H1 (cell line): ENCODE data around the gene KCNJ9. TPM values are rescaled to one million over a fixed set of nuclear protein-coding genes. Genes with fewer than 3 reads are reported as not detected.

Source experiments
- NRF1 ChIP-seq: IDR thresholded peaks from 2 replicates; pipeline ENCODE4 v1.6.1; 2011; ENCODE audit warnings: mild to moderate bottlenecking, low read depth, low read length, improper control_type of control experiment
- SP1 ChIP-seq: IDR thresholded peaks from 2 replicates; pipeline ENCODE4 v1.6.1; 2011; ENCODE audit warnings: low read depth, low read length
- polyA plus RNA-seq, 7 experiments: library from polyadenylated mRNA; depleted of rRNA in 3 of 7; stranded (reverse) in 5 of 7; unstranded in 2 of 7; fragments of >200 nt in 5 of 7; fragments of 200-250 nt in 2 of 7; gene quantifications; 1 replicate in 5 of 7; 2 replicates in 1 of 7; 4 replicates in 1 of 7; pipeline versions ENCODE4 v1.2.1 to v1.2.3, GENCODE V29; 2011 to 2013; ENCODE audit warnings: missing spikeins in 2 of 7, mixed read lengths in 2 of 7
- total RNA-seq: library from RNA; stranded (reverse); fragmentation: NEBNext Ultra II Directional; extraction: Animal tissue kit (Norgen Biotek cat#: 25700); gene quantifications from 2 replicates; pipeline ENCODE4 v1.2.1, GENCODE V29; 2021
- TF ChIP-seq, protein P1 (sequence below): IDR thresholded peaks from 2 replicates; pipeline ENCODE4 v1.6.1; 2012; ENCODE audit warnings: low read length, inconsistent platforms

KCNJ9 gene
- total and polyA plus RNA-seq, 2 of the 8 experiments (the other 6 are each of a cell fraction or from before 2014, with no cell fraction given): 0.02 to 0.13 TPM

DNA sequence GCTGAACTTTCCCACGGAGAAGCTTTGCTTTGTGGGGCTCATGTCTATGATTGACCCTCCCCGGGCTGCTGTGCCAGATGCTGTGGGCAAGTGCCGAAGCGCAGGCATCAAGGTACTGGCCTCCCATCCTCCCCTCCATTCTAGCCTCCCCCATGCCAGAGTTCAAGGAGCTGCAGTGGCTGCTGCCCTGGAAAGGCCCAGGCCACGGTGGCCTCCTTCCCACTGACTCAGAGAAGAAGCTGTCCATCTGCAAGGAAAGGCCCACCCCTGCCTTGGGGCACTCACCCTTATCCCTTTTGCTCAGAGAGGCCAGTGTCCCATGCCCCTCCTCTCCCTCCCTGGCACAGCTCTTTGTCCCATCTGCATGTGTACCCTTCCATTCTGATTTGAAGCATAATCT is 49.1 kb downstream of the KCNJ9 start (continued):
- no peak for TF ChIP-seq NRF1
- TF ChIP-seq, protein P1, sequence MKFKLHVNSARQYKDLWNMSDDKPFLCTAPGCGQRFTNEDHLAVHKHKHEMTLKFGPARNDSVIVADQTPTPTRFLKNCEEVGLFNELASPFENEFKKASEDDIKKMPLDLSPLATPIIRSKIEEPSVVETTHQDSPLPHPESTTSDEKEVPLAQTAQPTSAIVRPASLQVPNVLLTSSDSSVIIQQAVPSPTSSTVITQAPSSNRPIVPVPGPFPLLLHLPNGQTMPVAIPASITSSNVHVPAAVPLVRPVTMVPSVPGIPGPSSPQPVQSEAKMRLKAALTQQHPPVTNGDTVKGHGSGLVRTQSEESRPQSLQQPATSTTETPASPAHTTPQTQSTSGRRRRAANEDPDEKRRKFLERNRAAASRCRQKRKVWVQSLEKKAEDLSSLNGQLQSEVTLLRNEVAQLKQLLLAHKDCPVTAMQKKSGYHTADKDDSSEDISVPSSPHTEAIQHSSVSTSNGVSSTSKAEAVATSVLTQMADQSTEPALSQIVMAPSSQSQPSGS: no peak
- no peak for TF ChIP-seq SP1
